ENCODE data around the gene CASTOR1. TPM values are rescaled to one million over a fixed set of nuclear protein-coding genes. Genes with fewer than 3 reads are reported as not detected.

Gene CASTOR1
- total RNA-seq, 1 experiment from 2014 or later: 16.0 TPM

DNA sequence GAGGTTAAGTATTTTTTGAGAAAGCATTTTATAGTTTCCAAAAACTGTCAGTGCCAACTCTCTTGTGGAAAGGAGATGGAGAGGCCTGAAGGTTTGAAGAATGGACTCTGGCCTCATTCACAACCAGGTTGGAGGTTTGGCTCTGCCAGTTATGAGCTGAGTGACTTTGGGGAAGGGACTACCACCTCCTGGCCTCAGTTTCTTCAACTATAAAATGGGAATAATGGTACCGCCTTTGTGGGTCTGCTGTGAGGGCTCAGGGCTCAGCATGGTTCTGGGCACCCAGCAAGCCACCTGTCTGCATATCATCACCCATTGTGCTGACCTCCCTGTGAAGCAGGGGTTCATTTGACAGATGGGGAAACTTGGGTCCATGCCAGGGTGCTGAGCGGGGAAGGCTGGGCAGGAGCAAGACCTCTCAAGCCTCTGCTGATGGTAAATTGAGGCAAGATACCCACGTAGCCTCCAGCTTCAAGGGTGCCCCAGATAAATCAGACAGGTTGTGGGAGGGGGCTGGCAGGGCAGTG is 39.2 kb downstream of the CASTOR1 start:
- ChIA-PET CTCF (interaction anchor here (1.0 kb wide), 1 partner anchor 14 kb away, joined by 3 read pairs; no protein-coding TSS in a partner anchor), POLR2A (no interaction called here)
- H3K36me3 Mint-ChIP-seq: no peaks in the 10 kb centered on the region
- H3K4me3 Mint-ChIP-seq: no peak overlapping the region
- no peaks in the 10 kb centered on the region for H3K27me3 Mint-ChIP-seq (ENCODE audit: low read depth)
- H3K4me1 Mint-ChIP-seq: peaks cover 39% of the 10 kb centered on the region
- TF ChIP-seq ZNF232 (CRISPR knock-in tag; IDR thresholded peaks at IDR 0.05) (no peak), ZNF423 (CRISPR knock-in tag; IDR thresholded peaks at IDR 0.05) (no peak), FOXJ3 (CRISPR knock-in tag; IDR thresholded peaks at IDR 0.05; ENCODE audit: borderline replicate concordance) (no peak)
- ATAC-seq (no peak), DNase-seq (ENCODE audit: low spot score) (no peak)
- no peak overlapping the region for H3K27ac Mint-ChIP-seq
- H3K9me3 Mint-ChIP-seq: no peaks in the 10 kb centered on the region

DNA sequence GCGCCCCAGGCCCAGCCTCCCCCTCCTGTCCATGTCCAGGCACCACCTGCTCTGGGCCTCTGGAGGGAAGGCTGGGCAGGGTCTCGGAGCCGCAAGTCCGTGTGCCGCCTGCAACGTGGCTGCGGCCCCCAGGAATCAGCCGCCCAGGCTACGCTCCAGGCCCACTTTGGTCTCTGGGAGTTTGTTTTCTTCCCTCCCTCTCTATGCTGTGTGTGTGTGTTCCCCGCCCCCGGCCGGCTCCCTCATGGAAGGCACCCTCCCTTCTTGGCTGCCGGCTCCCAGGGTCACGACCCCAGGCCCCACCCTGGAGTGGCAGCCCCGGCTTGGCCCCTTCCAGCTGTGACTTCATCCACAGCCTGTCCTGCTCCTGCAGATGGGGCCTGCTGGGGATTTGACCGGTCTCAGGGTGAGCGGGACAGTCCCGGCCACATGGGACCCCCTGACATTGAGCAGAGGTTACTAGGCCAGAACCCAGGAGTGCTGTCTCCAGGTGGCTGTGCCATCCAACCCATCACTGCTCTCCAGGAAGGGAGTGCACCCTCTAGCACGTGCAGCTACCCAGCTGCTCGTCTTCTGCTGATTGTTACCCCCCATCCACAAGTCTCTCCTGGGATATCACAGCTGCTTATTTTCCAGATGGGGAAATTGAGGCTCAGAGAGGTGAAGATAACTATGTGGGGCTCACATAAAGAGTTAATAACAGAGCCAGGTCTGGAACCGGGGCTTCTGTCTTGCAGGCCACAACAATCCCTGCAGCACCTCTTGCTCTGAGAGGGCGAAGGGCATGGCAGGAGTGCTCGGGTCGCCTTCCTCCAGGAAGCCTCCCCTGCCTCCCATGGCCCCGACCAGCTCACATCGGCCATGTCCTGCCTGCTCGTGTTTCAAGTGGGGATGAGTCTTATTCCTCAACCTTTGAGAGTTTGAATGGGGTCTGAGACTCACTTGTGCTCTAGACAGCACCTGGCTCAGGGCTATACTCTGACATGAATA is 40.0 kb downstream of the CASTOR1 start:
- Mint-ChIP-seq H3K4me3 (no peak overlapping the region), H3K4me1 (peaks cover 46% of the 10 kb centered on the region), H3K9me3 (no peaks in the 10 kb centered on the region), H3K27ac (no peak overlapping the region; the same call in 1 of the 2 replicates), H3K36me3 (peaks cover under 1% of the 10 kb centered on the region; the same call in 1 of the 2 replicates), H3K27me3 (ENCODE audit: low read depth) (no peaks in the 10 kb centered on the region)
- ChIA-PET POLR2A (no interaction called here), CTCF (interaction anchor here (1.0 kb wide), 1 partner anchor 15 kb away, joined by 3 read pairs; no protein-coding TSS in a partner anchor)
- TF ChIP-seq ZNF121 (CRISPR knock-in tag; IDR thresholded peaks at IDR 0.05) (no peak), CBFB (CRISPR knock-in tag; IDR thresholded peaks at IDR 0.05; ENCODE audit: low read depth) (no peak), SMAD4 (CRISPR knock-in tag; IDR thresholded peaks at IDR 0.05) (no peak), GABPB1 (CRISPR knock-in tag; IDR thresholded peaks at IDR 0.05) (no peak)
- TF ChIP-seq, protein P1, sequence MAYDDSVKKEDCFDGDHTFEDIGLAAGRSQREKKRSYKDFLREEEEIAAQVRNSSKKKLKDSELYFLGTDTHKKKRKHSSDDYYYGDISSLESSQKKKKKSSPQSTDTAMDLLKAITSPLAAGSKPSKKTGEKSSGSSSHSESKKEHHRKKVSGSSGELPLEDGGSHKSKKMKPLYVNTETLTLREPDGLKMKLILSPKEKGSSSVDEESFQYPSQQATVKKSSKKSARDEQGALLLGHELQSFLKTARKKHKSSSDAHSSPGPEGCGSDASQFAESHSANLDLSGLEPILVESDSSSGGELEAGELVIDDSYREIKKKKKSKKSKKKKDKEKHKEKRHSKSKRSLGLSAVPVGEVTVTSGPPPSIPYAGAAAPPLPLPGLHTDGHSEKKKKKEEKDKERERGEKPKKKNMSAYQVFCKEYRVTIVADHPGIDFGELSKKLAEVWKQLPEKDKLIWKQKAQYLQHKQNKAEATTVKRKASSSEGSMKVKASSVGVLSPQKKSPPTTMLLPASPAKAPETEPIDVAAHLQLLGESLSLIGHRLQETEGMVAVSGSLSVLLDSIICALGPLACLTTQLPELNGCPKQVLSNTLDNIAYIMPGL (CRISPR knock-in tag; IDR thresholded peaks at IDR 0.05): no peak
- TF ChIP-seq, protein P2, sequence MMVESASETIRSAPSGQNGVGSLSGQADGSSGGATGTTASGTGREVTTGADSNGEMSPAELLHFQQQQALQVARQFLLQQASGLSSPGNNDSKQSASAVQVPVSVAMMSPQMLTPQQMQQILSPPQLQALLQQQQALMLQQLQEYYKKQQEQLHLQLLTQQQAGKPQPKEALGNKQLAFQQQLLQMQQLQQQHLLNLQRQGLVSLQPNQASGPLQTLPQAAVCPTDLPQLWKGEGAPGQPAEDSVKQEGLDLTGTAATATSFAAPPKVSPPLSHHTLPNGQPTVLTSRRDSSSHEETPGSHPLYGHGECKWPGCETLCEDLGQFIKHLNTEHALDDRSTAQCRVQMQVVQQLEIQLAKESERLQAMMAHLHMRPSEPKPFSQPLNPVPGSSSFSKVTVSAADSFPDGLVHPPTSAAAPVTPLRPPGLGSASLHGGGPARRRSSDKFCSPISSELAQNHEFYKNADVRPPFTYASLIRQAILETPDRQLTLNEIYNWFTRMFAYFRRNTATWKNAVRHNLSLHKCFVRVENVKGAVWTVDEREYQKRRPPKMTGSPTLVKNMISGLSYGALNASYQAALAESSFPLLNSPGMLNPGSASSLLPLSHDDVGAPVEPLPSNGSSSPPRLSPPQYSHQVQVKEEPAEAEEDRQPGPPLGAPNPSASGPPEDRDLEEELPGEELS (CRISPR knock-in tag; IDR thresholded peaks at IDR 0.05): no peak
- TF ChIP-seq, protein P3, sequence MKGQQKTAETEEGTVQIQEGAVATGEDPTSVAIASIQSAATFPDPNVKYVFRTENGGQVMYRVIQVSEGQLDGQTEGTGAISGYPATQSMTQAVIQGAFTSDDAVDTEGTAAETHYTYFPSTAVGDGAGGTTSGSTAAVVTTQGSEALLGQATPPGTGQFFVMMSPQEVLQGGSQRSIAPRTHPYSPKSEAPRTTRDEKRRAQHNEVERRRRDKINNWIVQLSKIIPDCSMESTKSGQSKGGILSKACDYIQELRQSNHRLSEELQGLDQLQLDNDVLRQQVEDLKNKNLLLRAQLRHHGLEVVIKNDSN (CRISPR knock-in tag; IDR thresholded peaks at IDR 0.05): no peak
- TF ChIP-seq, protein P4, sequence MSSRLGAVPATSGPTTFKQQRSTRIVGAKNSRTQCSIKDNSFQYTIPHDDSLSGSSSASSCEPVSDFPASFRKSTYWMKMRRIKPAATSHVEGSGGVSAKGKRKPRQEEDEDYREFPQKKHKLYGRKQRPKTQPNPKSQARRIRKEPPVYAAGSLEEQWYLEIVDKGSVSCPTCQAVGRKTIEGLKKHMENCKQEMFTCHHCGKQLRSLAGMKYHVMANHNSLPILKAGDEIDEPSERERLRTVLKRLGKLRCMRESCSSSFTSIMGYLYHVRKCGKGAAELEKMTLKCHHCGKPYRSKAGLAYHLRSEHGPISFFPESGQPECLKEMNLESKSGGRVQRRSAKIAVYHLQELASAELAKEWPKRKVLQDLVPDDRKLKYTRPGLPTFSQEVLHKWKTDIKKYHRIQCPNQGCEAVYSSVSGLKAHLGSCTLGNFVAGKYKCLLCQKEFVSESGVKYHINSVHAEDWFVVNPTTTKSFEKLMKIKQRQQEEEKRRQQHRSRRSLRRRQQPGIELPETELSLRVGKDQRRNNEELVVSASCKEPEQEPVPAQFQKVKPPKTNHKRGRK (CRISPR knock-in tag; IDR thresholded peaks at IDR 0.05; ENCODE audit: borderline replicate concordance): no peak
- TF ChIP-seq, protein P5, sequence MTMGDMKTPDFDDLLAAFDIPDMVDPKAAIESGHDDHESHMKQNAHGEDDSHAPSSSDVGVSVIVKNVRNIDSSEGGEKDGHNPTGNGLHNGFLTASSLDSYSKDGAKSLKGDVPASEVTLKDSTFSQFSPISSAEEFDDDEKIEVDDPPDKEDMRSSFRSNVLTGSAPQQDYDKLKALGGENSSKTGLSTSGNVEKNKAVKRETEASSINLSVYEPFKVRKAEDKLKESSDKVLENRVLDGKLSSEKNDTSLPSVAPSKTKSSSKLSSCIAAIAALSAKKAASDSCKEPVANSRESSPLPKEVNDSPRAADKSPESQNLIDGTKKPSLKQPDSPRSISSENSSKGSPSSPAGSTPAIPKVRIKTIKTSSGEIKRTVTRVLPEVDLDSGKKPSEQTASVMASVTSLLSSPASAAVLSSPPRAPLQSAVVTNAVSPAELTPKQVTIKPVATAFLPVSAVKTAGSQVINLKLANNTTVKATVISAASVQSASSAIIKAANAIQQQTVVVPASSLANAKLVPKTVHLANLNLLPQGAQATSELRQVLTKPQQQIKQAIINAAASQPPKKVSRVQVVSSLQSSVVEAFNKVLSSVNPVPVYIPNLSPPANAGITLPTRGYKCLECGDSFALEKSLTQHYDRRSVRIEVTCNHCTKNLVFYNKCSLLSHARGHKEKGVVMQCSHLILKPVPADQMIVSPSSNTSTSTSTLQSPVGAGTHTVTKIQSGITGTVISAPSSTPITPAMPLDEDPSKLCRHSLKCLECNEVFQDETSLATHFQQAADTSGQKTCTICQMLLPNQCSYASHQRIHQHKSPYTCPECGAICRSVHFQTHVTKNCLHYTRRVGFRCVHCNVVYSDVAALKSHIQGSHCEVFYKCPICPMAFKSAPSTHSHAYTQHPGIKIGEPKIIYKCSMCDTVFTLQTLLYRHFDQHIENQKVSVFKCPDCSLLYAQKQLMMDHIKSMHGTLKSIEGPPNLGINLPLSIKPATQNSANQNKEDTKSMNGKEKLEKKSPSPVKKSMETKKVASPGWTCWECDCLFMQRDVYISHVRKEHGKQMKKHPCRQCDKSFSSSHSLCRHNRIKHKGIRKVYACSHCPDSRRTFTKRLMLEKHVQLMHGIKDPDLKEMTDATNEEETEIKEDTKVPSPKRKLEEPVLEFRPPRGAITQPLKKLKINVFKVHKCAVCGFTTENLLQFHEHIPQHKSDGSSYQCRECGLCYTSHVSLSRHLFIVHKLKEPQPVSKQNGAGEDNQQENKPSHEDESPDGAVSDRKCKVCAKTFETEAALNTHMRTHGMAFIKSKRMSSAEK (CRISPR knock-in tag; IDR thresholded peaks at IDR 0.05; ENCODE audit: borderline replicate concordance): no peak
- DNase-seq (ENCODE audit: low spot score) (no peak), ATAC-seq (no peak)
